Stimulated activated CD8-positive, alpha-beta memory T cell treated with anti-CD3 and anti-CD28 coated beads, Interleukin-12 subunit alpha, Interleukin-12 subunit beta, amount 100 ng/mL, for 4 hours (primary cell): ENCODE data around the gene TNFAIP3.

Experiments
- DNase-seq: peaks from one replicate; pipeline ENCODE4 v3.0.0-alpha.2; 2020; ENCODE audit warnings: low read depth

TNFAIP3 gene

GRCh38 chr6:137903274-137903932, 36.3 kb downstream of the TNFAIP3 start:
- no peak for DNase-seq

- DNase-seq, result no peak
Observed at GRCh38 chr6:137903933-137904821, 37.1 kb downstream of the TNFAIP3 start.

- peak; percentile 68 for DNase-seq
Observed at GRCh38 chr6:137904822-137905617, 38.0 kb downstream of the TNFAIP3 start.

DNA sequence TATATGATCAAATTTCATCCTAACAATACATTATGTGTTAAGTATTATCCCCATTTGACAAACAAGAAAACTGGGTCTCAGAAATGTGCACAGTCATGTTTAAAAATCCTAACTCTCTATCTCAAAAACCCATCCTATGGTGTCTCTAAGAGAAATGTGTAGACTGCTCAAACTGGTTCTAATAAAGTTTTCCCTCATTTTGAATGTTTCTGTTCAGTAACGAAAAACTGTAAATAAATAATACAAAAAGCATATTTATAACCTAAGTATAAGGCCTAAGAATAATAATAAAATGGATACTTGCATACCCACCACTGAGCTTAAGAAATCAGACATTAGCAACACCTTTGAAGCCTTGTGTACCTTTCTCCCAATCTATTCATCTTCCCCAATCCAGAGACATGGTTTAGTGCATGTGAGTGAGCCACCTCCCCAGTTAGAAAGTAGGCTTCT, 39.0 kb downstream of the TNFAIP3 start:
- DNase-seq, result no peak

DNA sequence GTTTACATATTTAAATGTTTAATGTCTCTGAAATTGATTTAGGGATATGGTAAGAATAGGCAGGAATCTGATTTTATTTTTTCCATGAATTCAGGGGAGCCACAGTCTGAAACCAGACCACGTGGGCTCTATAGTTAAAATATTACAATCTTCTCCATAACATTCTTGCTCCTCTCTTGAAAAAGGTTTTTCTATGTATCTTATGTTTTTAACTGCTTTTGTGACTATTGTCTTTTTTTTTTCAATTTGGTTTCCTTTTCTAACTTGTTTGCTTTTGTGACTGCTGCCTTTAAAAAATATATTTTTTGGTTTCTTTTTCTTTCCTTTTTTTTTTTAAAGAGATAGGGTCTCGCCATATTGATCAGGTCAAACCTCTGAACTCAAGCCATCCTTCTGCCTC, 40.1 kb downstream of the TNFAIP3 start:
- no peak for DNase-seq

DNA sequence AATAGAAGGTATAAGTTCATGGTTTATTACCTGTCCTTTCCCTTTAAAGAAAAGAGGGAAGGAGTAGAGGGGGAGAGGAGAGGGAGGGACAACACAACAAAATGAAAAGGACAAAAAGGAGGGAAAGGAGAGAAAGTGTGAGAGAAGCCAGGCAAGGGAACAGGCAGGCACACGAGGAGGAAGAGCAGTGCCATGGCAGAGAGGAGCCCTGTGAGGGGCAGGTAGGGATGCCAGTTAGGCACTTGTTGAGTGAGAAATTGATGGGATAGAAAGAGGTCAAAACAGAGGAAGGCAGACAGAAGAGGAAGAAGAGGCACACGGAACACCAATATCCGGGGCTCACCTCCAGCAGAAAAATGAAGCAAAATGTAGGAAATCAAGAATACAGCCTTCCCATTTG, 42.5 kb downstream of the TNFAIP3 start:
- no peak for DNase-seq

DNA sequence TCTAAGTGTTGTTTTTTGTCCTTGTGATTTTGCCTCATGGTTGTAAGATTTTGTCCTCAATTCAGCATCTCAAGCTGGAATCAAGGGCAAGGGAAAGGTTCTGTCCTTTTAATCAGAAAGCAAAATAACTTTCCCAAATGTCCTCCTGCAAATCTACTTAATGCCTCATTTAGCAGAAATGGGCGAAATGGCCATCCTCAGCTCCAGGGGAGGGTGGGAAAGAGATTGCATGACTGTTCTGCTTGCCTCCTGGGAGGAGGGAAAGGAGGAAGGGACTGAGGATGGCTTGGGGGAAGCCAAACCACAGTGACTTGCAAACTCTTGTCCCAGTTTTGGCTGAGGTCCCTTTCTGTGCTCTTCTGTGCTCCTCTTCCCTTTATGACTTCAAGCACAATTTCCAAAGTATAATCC, 43.4 kb downstream of the TNFAIP3 start:
- DNase-seq, result no peak

GRCh38 chr6:137910843-137911456, 43.9 kb downstream of the TNFAIP3 start:
- no peak for DNase-seq

DNA sequence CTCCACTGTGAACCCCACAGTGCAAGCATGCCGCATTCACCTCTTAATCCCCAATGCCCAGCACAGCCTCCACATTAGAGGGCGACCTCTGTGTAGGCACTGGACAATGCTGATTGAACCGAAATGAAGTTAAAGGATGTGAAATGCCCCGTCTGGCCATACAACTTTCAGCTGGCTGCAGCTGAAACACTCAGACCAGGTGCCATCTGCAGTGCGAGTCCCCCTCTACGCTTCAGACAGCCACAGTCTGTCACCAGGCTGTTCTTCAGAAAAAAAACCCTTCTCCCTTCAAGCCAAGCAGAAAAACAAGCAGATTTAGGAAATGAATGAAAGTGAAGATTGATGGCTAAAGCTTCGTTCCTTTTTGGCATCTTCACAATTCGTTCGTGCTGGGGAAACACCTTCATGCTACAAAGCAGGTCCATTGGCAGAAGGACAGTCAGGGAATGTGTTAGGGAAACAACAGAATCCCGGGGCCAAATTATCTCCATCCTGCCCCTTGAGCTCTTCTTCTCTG, 44.7 kb downstream of the TNFAIP3 start:
- no peak for DNase-seq

DNA sequence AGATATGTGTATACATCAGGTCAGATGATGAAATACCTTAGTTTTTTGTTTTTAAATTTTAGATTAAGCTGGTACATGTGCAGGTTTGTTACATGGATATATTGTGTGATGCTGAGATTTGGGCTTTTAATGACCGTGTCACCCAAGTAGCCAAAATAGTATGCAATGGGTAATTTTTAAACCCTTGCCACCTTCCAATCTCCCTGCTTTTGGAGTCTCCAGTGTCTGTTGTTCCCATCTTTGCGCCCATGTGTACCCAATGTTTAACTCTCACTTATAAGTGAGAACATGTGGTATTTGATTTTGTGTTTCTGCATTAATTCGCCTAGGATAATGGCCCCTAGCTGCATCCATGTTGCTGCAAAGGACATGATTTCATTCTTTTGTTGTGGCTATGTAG, 45.8 kb downstream of the TNFAIP3 start:
- DNase-seq, result no peak

- DNase-seq, result no peak
Observed at GRCh38 chr6:137913434-137913833, 46.4 kb downstream of the TNFAIP3 start.

- DNase-seq, result no peak
Observed at GRCh38 chr6:137913996-137914529, 47.0 kb downstream of the TNFAIP3 start.

GRCh38 chr6:137914530-137915193, 47.6 kb downstream of the TNFAIP3 start:
- no peak for DNase-seq

DNA sequence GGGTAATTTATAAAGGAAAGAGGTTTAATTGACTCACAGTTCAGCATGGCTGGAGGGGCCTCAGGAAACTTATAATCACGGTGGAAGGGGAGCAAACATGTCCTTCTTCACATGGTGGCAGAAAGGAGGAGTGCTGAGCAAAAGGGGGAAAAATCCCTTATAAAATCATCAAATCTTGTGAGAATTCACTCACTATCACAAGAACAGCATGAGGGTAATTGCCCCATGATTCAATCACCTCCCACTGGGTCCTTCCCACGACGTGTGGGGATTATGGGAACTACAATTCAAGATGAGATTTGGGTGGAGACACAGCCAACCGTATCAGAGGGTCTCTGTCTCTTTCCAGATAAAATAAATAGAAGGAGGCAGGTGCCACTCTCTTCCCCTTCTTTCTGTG, 48.7 kb downstream of the TNFAIP3 start:
- no peak for DNase-seq

DNA sequence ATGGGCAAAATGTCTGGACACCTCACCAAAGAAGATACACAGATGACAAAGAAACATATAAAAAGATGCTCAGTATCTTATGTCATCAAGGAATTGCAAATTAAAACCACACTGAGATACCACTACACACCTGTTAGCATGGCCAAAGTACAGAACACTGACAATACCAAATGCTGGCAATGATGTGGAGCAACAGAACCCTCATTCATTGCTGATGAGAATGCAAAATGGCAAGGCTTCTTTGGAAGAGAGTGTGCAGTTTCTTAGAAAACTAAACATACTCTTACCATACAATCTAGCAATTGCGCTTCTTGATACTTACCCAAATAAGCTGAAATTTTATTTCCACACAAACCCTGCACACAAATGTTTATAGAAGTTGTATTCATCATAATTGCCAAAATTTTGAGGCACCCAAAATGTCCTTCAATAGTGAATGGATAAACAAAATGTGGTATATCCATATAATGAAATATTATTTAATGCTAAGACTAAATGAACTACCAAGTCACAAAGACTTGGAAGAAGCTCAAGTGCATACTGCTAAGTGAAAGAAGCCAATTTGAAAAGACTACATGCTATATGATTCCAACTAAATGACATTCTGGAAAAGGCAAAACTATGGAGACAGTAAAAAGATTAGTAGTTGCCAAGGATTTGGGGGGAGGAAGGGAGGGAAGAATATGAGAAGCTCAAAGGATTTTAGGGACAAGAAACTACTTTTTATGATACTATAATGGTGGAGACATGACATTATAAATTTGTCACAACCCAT, 50.7 kb downstream of the TNFAIP3 start:
- no peak for DNase-seq

GRCh38 chr6:137919502-137919823, 52.4 kb downstream of the TNFAIP3 start:
- no peak for DNase-seq

- DNase-seq, result no peak
Observed at GRCh38 chr6:137919837-137920730, 53.0 kb downstream of the TNFAIP3 start.

DNA sequence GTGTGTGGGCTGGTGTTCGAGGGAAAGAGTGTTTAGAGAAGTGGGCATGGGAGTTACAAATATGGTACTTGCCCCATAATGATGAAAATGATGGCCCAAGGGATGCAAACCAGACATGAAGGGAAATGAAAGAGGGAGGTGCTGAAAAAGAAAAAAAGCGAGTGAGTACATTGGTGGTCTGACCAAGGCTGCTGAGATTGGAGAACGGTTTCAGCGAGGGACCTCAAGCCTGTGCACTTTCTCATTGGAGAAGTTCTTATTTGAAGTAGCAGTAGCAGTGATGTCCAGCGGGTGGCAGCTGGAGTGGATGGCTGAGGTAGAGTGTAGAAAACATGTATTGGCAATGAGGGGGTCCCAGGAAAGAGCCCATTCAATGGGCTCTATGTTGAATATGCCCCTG, 54.8 kb downstream of the TNFAIP3 start:
- no peak for DNase-seq
